Measurements from ENCODE around the gene RPS10.

Gene RPS10

GRCh38 chr6:34388421-34388820 lies 37.4 kb downstream of the RPS10 start:
- no peak for TF ChIP-seq CTCF (IDR thresholded peaks at IDR 0.05)
- Histone ChIP-seq H3K4me3 (no peak overlapping the region), H3K27ac (no peak overlapping the region)
- DNase-seq (ENCODE audit: low spot score) = no peak

GRCh38 chr6:34386316-34387137 lies 39.3 kb downstream of the RPS10 start:
- DNase-seq (ENCODE audit: low spot score) = no peak
- no peak for TF ChIP-seq CTCF (IDR thresholded peaks at IDR 0.05)

GRCh38 chr6:34385793-34386195 lies 40.1 kb downstream of the RPS10 start:
- DNase-seq (ENCODE audit: low spot score) = no peak
- no peak overlapping the region for H3K27ac ChIP-seq
- H3K4me3 ChIP-seq = no peak overlapping the region
- TF ChIP-seq CTCF (IDR thresholded peaks at IDR 0.05) = no peak

More at GRCh38 chr6:34386316-34387137, 39.3 kb downstream of the RPS10 start:
- H3K4me3 ChIP-seq = no peak overlapping the region
- peak overlapping the region in 1 of 2 donors; percentile 14 for H3K27ac ChIP-seq

- no peak overlapping the region for H3K4me3 ChIP-seq
- no peak for DNase-seq (ENCODE audit: low spot score)
- no peak for TF ChIP-seq CTCF (IDR thresholded peaks at IDR 0.05)
- H3K27ac ChIP-seq = peak overlapping the region; percentile 35 to 76
Observed at GRCh38 chr6:34384321-34385153, 41.3 kb downstream of the RPS10 start.

GRCh38 chr6:34383656-34384320 lies 42.1 kb downstream of the RPS10 start:
- H3K4me3 ChIP-seq = peak overlapping the region; percentile 6
- TF ChIP-seq CTCF (IDR thresholded peaks at IDR 0.05) = no peak
- no peak for DNase-seq (ENCODE audit: low spot score)
- peak overlapping the region; percentile 35 to 76 for H3K27ac ChIP-seq

GRCh38 chr6:34383161-34383631 lies 42.7 kb downstream of the RPS10 start:
- Histone ChIP-seq H3K4me3 (no peak overlapping the region), H3K27ac (peak overlapping the region in 1 of 2 donors; percentile 76)
- DNase-seq (ENCODE audit: low spot score) = no peak
- TF ChIP-seq CTCF (IDR thresholded peaks at IDR 0.05) = no peak

Data from coronary artery (tissue), 2 donors.